Caco-2 (cell line): ENCODE data around the gene FAM227A. TPM values are rescaled to one million over a fixed set of nuclear protein-coding genes. Genes with fewer than 3 reads are reported as not detected.
"Not testable (repeated sequence)": the region's sequence is repeated elsewhere in the genome, so short reads cannot be mapped to it uniquely, and the experiment has no call there.

Experiments used
- BruUV-seq: library from RNA; stranded (reverse); fragments of 400-500 nt; replicated peaks from 2 replicates; lab custom pipeline; 2021; lab: Mats Ljungman, UMichigan
- CTCF ChIA-PET: fragments of 300-600 bp; sonication (Branson Sonifier 250); formaldehyde crosslinking; loops from one replicate; lab custom pipeline; 2022; ENCODE audit warnings: antibody characterized with exemption; lab: Charles Lee
- POLR2A ChIA-PET: fragments of 300-600 bp; sonication (Branson Sonifier 250); formaldehyde crosslinking; loops from one replicate; lab custom pipeline; 2022; ENCODE audit warnings: antibody characterized with exemption; lab: Charles Lee
- DNase-seq, 2 experiments: peaks; one replicate each; pipeline versions ENCODE4 v3.0.0 to v3.0.0-alpha.2; 2020 to 2022
- H3K27me3 ChIP-seq: replicated peaks from 2 replicates; pipeline ENCODE4 v1.6.0; 2011; ENCODE audit warnings: low read length; ENCODE audit not compliant: control insufficient read depth, insufficient read depth
- H3K36me3 ChIP-seq: 2 replicates; pipeline ENCODE4 v1.5.1; 2011; ENCODE audit warnings: low read length; ENCODE audit not compliant: control insufficient read depth, insufficient read depth
- H3K4me1 ChIP-seq: fragments of 250-450 bp; sonication (Bioruptor Pico); 2 replicates; pipeline ENCODE4 v1.5.1; 2020; ENCODE audit warnings: mild to moderate bottlenecking
- H3K4me3 ChIP-seq: 2 replicates; pipeline ENCODE4 v1.5.1; 2011; ENCODE audit warnings: low read depth, mild to moderate bottlenecking, control low read depth, low read length
- H3K9me3 ChIP-seq: fragments of 250-450 bp; sonication (Bioruptor Pico); 2 replicates; pipeline ENCODE4 v1.5.1; 2020; ENCODE audit warnings: mild to moderate bottlenecking, moderate library complexity
- H3K27ac Mint-ChIP-seq: one replicate; pipeline ENCODE4 v1.8.0; 2022; ENCODE audit warnings: mixed read lengths; ENCODE audit not compliant: unreplicated experiment
- H3K27me3 Mint-ChIP-seq: one replicate; pipeline ENCODE4 v1.8.0; 2022; ENCODE audit warnings: mixed read lengths; ENCODE audit not compliant: insufficient read depth, unreplicated experiment
- H3K36me3 Mint-ChIP-seq: one replicate; pipeline ENCODE4 v1.8.0; 2022; ENCODE audit warnings: mild to moderate bottlenecking, mixed read lengths; ENCODE audit not compliant: insufficient read depth, unreplicated experiment
- H3K4me1 Mint-ChIP-seq: one replicate; pipeline ENCODE4 v1.8.0; 2022; ENCODE audit warnings: low read depth, mixed read lengths; ENCODE audit not compliant: unreplicated experiment
- H3K4me3 Mint-ChIP-seq: one replicate; pipeline ENCODE4 v1.8.0; 2022; ENCODE audit warnings: mild to moderate bottlenecking, moderate library complexity, mixed read lengths; ENCODE audit not compliant: unreplicated experiment
- H3K9me3 Mint-ChIP-seq: one replicate; pipeline ENCODE4 v1.8.0; 2022; ENCODE audit warnings: mixed read lengths; ENCODE audit not compliant: unreplicated experiment
- intact Hi-C: fragments of 100-400 bp; cut with micrococcal nuclease; formaldehyde crosslinking; loops from one replicate; pipeline ENCODE4 v1.10.0; 2022; ENCODE audit not compliant: unreplicated experiment
- total RNA-seq: library from RNA; stranded (reverse); gene quantifications from 2 replicates; pipeline ENCODE4 v1.2.3, GENCODE V29; 2022
- TF ChIP-seq, protein P1 (sequence below), 2 experiments: fragments of 200-600 bp in 1 of 2; IDR thresholded peaks; 1 replicate in 1 of 2; 2 replicates in 1 of 2; pipeline versions ENCODE4 v1.5.1 to v1.8.0; 2011 to 2022; ENCODE audit warnings: antibody characterized with exemption in 1 of 2, control low read depth in 1 of 2, inconsistent platforms in 1 of 2, low read depth in 1 of 2, low read length in 1 of 2, mild to moderate bottlenecking in 1 of 2, moderate library complexity in 1 of 2; ENCODE audit not compliant: insufficient read depth in 1 of 2, severe bottlenecking in 1 of 2, unreplicated experiment in 1 of 2

Gene FAM227A
- total RNA-seq, 1 experiment from 2014 or later, result 0.73 TPM

- H3K36me3 ChIP-seq, result no peaks in the 10 kb centered on the region
- BruUV-seq, result no TSS peak
- H3K27ac Mint-ChIP-seq, result no peak overlapping the region
- no peaks in the 10 kb centered on the region for H3K27me3 Mint-ChIP-seq
- H3K4me3 ChIP-seq, result no peak overlapping the region
- H3K4me1 ChIP-seq, result no peaks in the 10 kb centered on the region
- POLR2A ChIA-PET, result no interaction called here
- TF ChIP-seq, protein P1, sequence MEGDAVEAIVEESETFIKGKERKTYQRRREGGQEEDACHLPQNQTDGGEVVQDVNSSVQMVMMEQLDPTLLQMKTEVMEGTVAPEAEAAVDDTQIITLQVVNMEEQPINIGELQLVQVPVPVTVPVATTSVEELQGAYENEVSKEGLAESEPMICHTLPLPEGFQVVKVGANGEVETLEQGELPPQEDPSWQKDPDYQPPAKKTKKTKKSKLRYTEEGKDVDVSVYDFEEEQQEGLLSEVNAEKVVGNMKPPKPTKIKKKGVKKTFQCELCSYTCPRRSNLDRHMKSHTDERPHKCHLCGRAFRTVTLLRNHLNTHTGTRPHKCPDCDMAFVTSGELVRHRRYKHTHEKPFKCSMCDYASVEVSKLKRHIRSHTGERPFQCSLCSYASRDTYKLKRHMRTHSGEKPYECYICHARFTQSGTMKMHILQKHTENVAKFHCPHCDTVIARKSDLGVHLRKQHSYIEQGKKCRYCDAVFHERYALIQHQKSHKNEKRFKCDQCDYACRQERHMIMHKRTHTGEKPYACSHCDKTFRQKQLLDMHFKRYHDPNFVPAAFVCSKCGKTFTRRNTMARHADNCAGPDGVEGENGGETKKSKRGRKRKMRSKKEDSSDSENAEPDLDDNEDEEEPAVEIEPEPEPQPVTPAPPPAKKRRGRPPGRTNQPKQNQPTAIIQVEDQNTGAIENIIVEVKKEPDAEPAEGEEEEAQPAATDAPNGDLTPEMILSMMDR (IDR thresholded peaks at IDR 0.05; ENCODE audit: insufficient read depth in 1 of 2, low read depth in 1 of 2, low read length in 1 of 2, severe bottlenecking in 1 of 2, unreplicated experiment in 1 of 2), result no peak
- H3K9me3 Mint-ChIP-seq, result no peaks in the 10 kb centered on the region
- no peak overlapping the region for H3K4me3 Mint-ChIP-seq
- H3K9me3 ChIP-seq, result no peaks in the 10 kb centered on the region
- H3K36me3 Mint-ChIP-seq, result no peaks in the 10 kb centered on the region
- intact Hi-C loops, result no loop called here
- no peaks in the 10 kb centered on the region for H3K27me3 ChIP-seq
- DNase-seq, result no peak
- CTCF ChIA-PET, result no interaction called here
- H3K4me1 Mint-ChIP-seq, result no peaks in the 10 kb centered on the region
These were observed 54.0 kb downstream of the FAM227A start for GRCh38 chr22:38602166-38602565.

- TF ChIP-seq, protein P1 (IDR thresholded peaks at IDR 0.05; ENCODE audit: insufficient read depth in 1 of 2, low read depth in 1 of 2, low read length in 1 of 2, severe bottlenecking in 1 of 2, unreplicated experiment in 1 of 2), result no peak
- no peak for DNase-seq
- intact Hi-C loops, result no loop called here
- BruUV-seq, result no TSS peak
- no peaks in the 10 kb centered on the region for H3K4me1 Mint-ChIP-seq
- Histone ChIP-seq H3K4me3 (no peak overlapping the region), H3K4me1 (no peaks in the 10 kb centered on the region), H3K9me3 (no peaks in the 10 kb centered on the region), H3K27me3 (no peaks in the 10 kb centered on the region), H3K36me3 (no peaks in the 10 kb centered on the region)
- no peaks in the 10 kb centered on the region for H3K9me3 Mint-ChIP-seq
- no peak overlapping the region for H3K27ac Mint-ChIP-seq
- no peaks in the 10 kb centered on the region for H3K36me3 Mint-ChIP-seq
- CTCF ChIA-PET, result no interaction called here
- no peaks in the 10 kb centered on the region for H3K27me3 Mint-ChIP-seq
- no peak overlapping the region for H3K4me3 Mint-ChIP-seq
- POLR2A ChIA-PET, result no interaction called here
These were observed 54.9 kb downstream of the FAM227A start for GRCh38 chr22:38601221-38601764.

- Mint-ChIP-seq H3K9me3 (no peaks in the 10 kb centered on the region), H3K4me1 (no peaks in the 10 kb centered on the region), H3K27ac (no peak overlapping the region), H3K27me3 (no peaks in the 10 kb centered on the region), H3K4me3 (no peak overlapping the region), H3K36me3 (no peaks in the 10 kb centered on the region)
- H3K9me3 ChIP-seq, result no peaks in the 10 kb centered on the region
- no peak for DNase-seq
- TF ChIP-seq, protein P1 (IDR thresholded peaks at IDR 0.05; ENCODE audit: insufficient read depth in 1 of 2, low read depth in 1 of 2, low read length in 1 of 2, severe bottlenecking in 1 of 2, unreplicated experiment in 1 of 2), result no peak
- ChIA-PET CTCF (no interaction called here), POLR2A (no interaction called here)
- no peak overlapping the region for H3K4me3 ChIP-seq
- H3K4me1 ChIP-seq, result no peaks in the 10 kb centered on the region
- no peaks in the 10 kb centered on the region for H3K27me3 ChIP-seq
- intact Hi-C loops, result no loop called here
- H3K36me3 ChIP-seq, result no peaks in the 10 kb centered on the region
- BruUV-seq, result no TSS peak
These were observed 56.7 kb downstream of the FAM227A start for GRCh38 chr22:38599466-38599865.

GRCh38 chr22:38582923-38583322 lies 73.3 kb downstream of the FAM227A start:
- DNase-seq, CTCF ChIA-PET, H3K27me3 Mint-ChIP-seq, BruUV-seq, intact Hi-C loops, H3K9me3 ChIP-seq, H3K36me3 ChIP-seq, H3K9me3 Mint-ChIP-seq, H3K4me1 ChIP-seq, POLR2A ChIA-PET, H3K4me3 ChIP-seq, H3K27me3 ChIP-seq, H3K4me3 Mint-ChIP-seq, H3K36me3 Mint-ChIP-seq, H3K4me1 Mint-ChIP-seq, H3K27ac Mint-ChIP-seq: not testable (repeated sequence)
